OCI-LY7 (cell line): ENCODE measurements around the gene BHLHE41. TPM values are rescaled to one million over a fixed set of nuclear protein-coding genes. Genes with fewer than 3 reads are reported as not detected.

Experiments used
- BruUV-seq: library from RNA; stranded (reverse); fragments of 400-500 nt; replicated peaks from 2 replicates; lab custom pipeline; 2021; lab: Mats Ljungman, UMichigan
- CTCF ChIA-PET: fragments of 300-600 bp; sonication (Branson Sonifier 250); formaldehyde crosslinking; loops from one replicate; lab custom pipeline; 2022; ENCODE audit warnings: antibody characterized with exemption; ENCODE audit not compliant: unreplicated experiment; lab: Charles Lee
- POLR2A ChIA-PET: fragments of 300-600 bp; sonication (Branson Sonifier 250); formaldehyde crosslinking; loops from one replicate; lab custom pipeline; 2022; ENCODE audit warnings: antibody characterized with exemption; lab: Charles Lee
- DNase-seq: peaks from one replicate; pipeline ENCODE4 v3.0.0-alpha.2; 2015; ENCODE audit warnings: low spot score
- H2AFZ ChIP-seq: fragments of 200-600 bp; sonication (generic), shearing (Covaris generic); 2 replicates; pipeline ENCODE4 v1.6.1; 2014; ENCODE audit warnings: mild to moderate bottlenecking, antibody characterized with exemption, low read length, moderate library complexity
- H3K27ac ChIP-seq: fragments of 200-600 bp; sonication (generic); 2 replicates; pipeline ENCODE4 v1.5.1; 2014; ENCODE audit warnings: mixed run types, low read depth, mild to moderate bottlenecking, moderate library complexity, low read length, inconsistent platforms; ENCODE audit not compliant: poor library complexity, severe bottlenecking
- H3K36me3 ChIP-seq: fragments of 200-600 bp; sonication (generic); 2 replicates; pipeline ENCODE4 v1.6.1; 2014; ENCODE audit warnings: mild to moderate bottlenecking, antibody characterized with exemption, low read length, moderate library complexity, mixed read lengths; ENCODE audit not compliant: insufficient read depth
- H3K4me1 ChIP-seq: fragments of 200-600 bp; sonication (generic); 2 replicates; pipeline ENCODE4 v1.5.1; 2014; ENCODE audit warnings: mild to moderate bottlenecking, low read length; ENCODE audit not compliant: insufficient read depth, poor library complexity, severe bottlenecking
- H3K4me2 ChIP-seq: fragments of 200-600 bp; sonication (generic); 2 replicates; pipeline ENCODE4 v1.6.1; 2014; ENCODE audit warnings: mild to moderate bottlenecking, low read length
- H3K4me3 ChIP-seq: fragments of 200-600 bp; sonication (generic); 2 replicates; pipeline ENCODE4 v1.5.1; 2014; ENCODE audit warnings: mild to moderate bottlenecking, low read depth, low read length; ENCODE audit not compliant: poor library complexity, severe bottlenecking
- H3K79me2 ChIP-seq: fragments of 200-600 bp; sonication (generic); 2 replicates; pipeline ENCODE4 v1.6.1; 2016; ENCODE audit warnings: low read depth, mild to moderate bottlenecking, low read length, moderate library complexity, mixed read lengths; ENCODE audit not compliant: insufficient read depth
- H3K9me2 ChIP-seq: fragments of 200-600 bp; sonication (generic); 2 replicates; pipeline ENCODE4 v1.6.1; 2016; ENCODE audit warnings: mild to moderate bottlenecking, low read length, mixed read lengths; ENCODE audit not compliant: insufficient read depth
- H3K9me3 ChIP-seq: fragments of 200-600 bp; sonication (generic); 2 replicates; pipeline ENCODE4 v1.6.1; 2014; ENCODE audit warnings: mild to moderate bottlenecking, mixed run types, low read length, mixed read lengths
- H4K20me1 ChIP-seq: fragments of 200-600 bp; sonication (generic); 2 replicates; pipeline ENCODE4 v1.6.1; 2014; ENCODE audit warnings: mild to moderate bottlenecking, antibody characterized with exemption, low read length, moderate library complexity, mixed read lengths; ENCODE audit not compliant: insufficient read depth
- CTCF ChIP-seq: fragments of 200-600 bp; sonication (generic); conservative IDR thresholded peaks from 2 replicates; pipeline ENCODE4 v1.5.1; 2014; ENCODE audit warnings: mild to moderate bottlenecking, antibody characterized with exemption, low read length, moderate library complexity, mixed read lengths
- EZH2phosphoT487 ChIP-seq: fragments of 200-600 bp; sonication (generic); IDR thresholded peaks from 2 replicates; pipeline ENCODE4 v1.6.1; 2018; ENCODE audit warnings: low read depth, borderline replicate concordance, mild to moderate bottlenecking, mixed run types, antibody characterized with exemption, low read length, moderate library complexity, mixed read lengths
- intact Hi-C: fragments of 100-400 bp; cut with micrococcal nuclease; formaldehyde crosslinking; loops from one replicate; pipeline ENCODE4 v1.10.0; 2022; ENCODE audit not compliant: unreplicated experiment
- total RNA-seq, 2 experiments: library from RNA; depleted of rRNA in 1 of 2; stranded (reverse); fragments of >200 nt in 1 of 2; shearing (Covaris generic) in 1 of 2; gene quantifications; 2 replicates each; pipeline ENCODE4 v1.2.3, GENCODE V29; 2014 to 2022

Gene BHLHE41
- total RNA-seq, 2 experiments from 2014 or later, result not detected

GRCh38 chr12:26162905-26163304, 38.1 kb upstream of the BHLHE41 start:
- H4K20me1 ChIP-seq, result no peaks in the 10 kb centered on the region
- no peaks in the 10 kb centered on the region for H3K9me2 ChIP-seq
- POLR2A ChIA-PET, result interaction anchor here (0.6 to 0.9 kb wide), 3 partner anchors 12 to 232 kb away, joined by 3 read pairs; no protein-coding TSS in a partner anchor
- H3K36me3 ChIP-seq, result no peaks in the 10 kb centered on the region
- no peak overlapping the region for H3K27ac ChIP-seq
- H2AFZ ChIP-seq, result no peak overlapping the region
- TF ChIP-seq CTCF (no peak), EZH2phosphoT487 (no peak)
- intact Hi-C loops, result no loop called here
- no peaks in the 10 kb centered on the region for H3K4me1 ChIP-seq
- no TSS peak for BruUV-seq
- H3K9me3 ChIP-seq, result no peaks in the 10 kb centered on the region
- H3K4me3 ChIP-seq, result no peak overlapping the region
- no peaks in the 10 kb centered on the region for H3K79me2 ChIP-seq
- H3K4me2 ChIP-seq, result no peak overlapping the region
- no peak for DNase-seq
- CTCF ChIA-PET, result no interaction called here

GRCh38 chr12:26162174-26162573, 37.3 kb upstream of the BHLHE41 start:
- Histone ChIP-seq H3K27ac (no peak overlapping the region), H4K20me1 (peaks cover under 1% of the 10 kb centered on the region; the same call in 1 of the 2 replicates), H3K4me2 (no peak overlapping the region), H3K4me3 (no peak overlapping the region), H3K36me3 (no peaks in the 10 kb centered on the region), H3K79me2 (no peaks in the 10 kb centered on the region), H2AFZ (no peak overlapping the region), H3K9me3 (no peaks in the 10 kb centered on the region), H3K4me1 (peaks cover 1% of the 10 kb centered on the region), H3K9me2 (no peaks in the 10 kb centered on the region)
- BruUV-seq, result no TSS peak
- no peak for DNase-seq
- ChIA-PET POLR2A (interaction anchor here (0.7 to 0.9 kb wide), 3 partner anchors 9 to 102 kb away, joined by 3 read pairs; no protein-coding TSS in a partner anchor), CTCF (no interaction called here)
- intact Hi-C loops, result no loop called here
- TF ChIP-seq CTCF (no peak), EZH2phosphoT487 (no peak)

GRCh38 chr12:26158078-26158764, 33.4 kb upstream of the BHLHE41 start:
- peak; percentile 39 for DNase-seq
- Histone ChIP-seq H3K4me3 (no peak overlapping the region), H3K27ac (no peak overlapping the region), H3K36me3 (no peaks in the 10 kb centered on the region), H3K9me2 (no peaks in the 10 kb centered on the region), H2AFZ (no peak overlapping the region), H3K9me3 (no peaks in the 10 kb centered on the region), H4K20me1 (peaks cover 27% of the 10 kb centered on the region), H3K4me1 (peaks cover 22% of the 10 kb centered on the region), H3K4me2 (no peak overlapping the region), H3K79me2 (no peaks in the 10 kb centered on the region)
- ChIA-PET CTCF (interaction anchor here (0.5 kb wide), 1 partner anchor 75 kb away, joined by 3 read pairs; no protein-coding TSS in a partner anchor), POLR2A (no interaction called here)
- no TSS peak for BruUV-seq
- intact Hi-C loops, result loop anchor here (5.0 to 10.0 kb wide), 2 partner anchors 677 to 854 kb away; partner anchors contain the start of genes ITPR2 and TM7SF3
- TF ChIP-seq CTCF, result peak; percentile 42
- no peak for TF ChIP-seq EZH2phosphoT487
